AML-193 (cell line): ENCODE measurements around the gene DPF3.
A peak's percentile ranks its signal among the peaks of the same experiment; 100 is the strongest.

Experiments
- DNase-seq, 2 experiments: peaks; one replicate each; lab custom pipeline; 2025; lab: John Stamatoyannopoulos, UW

Gene DPF3

GRCh38 chr14:72904840-72905561 lies 11.1 kb upstream of the DPF3 start:
- DNase-seq, result peak; percentile 75 to 77

- no peak for DNase-seq
These were observed 10.3 kb upstream of the DPF3 start for GRCh38 chr14:72904218-72904617.

- DNase-seq, result no peak
These were observed 9.8 kb upstream of the DPF3 start for GRCh38 chr14:72903716-72904115.

GRCh38 chr14:72902801-72903530 lies 9.1 kb upstream of the DPF3 start:
- no peak for DNase-seq

- DNase-seq, result no peak
These were observed 7.5 kb upstream of the DPF3 start for GRCh38 chr14:72901361-72901760.

GRCh38 chr14:72898448-72898847 lies 4.5 kb upstream of the DPF3 start:
- no peak for DNase-seq

GRCh38 chr14:72894623-72895378 lies 900 bp upstream of the DPF3 start:
- peak in 1 of 2 experiments; percentile 28 for DNase-seq

GRCh38 chr14:72894323-72894622 lies 372 bp upstream of the DPF3 start:
- no peak for DNase-seq

GRCh38 chr14:72892879-72893635 lies 844 bp downstream of the DPF3 start:
- DNase-seq, result no peak

GRCh38 chr14:72892103-72892878 lies 1.6 kb downstream of the DPF3 start:
- no peak for DNase-seq

GRCh38 chr14:72891666-72892102 lies 2.2 kb downstream of the DPF3 start:
- no peak for DNase-seq

GRCh38 chr14:72889366-72889765 lies 4.5 kb downstream of the DPF3 start:
- DNase-seq, result no peak

GRCh38 chr14:72888636-72889201 lies 5.2 kb downstream of the DPF3 start:
- DNase-seq, result peak in 1 of 2 experiments; percentile 2

GRCh38 chr14:72888192-72888591 lies 5.7 kb downstream of the DPF3 start:
- DNase-seq, result no peak

- no peak for DNase-seq
These were observed 6.4 kb downstream of the DPF3 start for GRCh38 chr14:72887514-72887913.

- no peak for DNase-seq
These were observed 9.5 kb downstream of the DPF3 start for GRCh38 chr14:72884386-72884785.

GRCh38 chr14:72883961-72884360 lies 9.9 kb downstream of the DPF3 start:
- peak; percentile 70 to 75 for DNase-seq

GRCh38 chr14:72883109-72883508 lies 10.8 kb downstream of the DPF3 start:
- DNase-seq, result no peak

GRCh38 chr14:72882463-72882862 lies 11.4 kb downstream of the DPF3 start:
- DNase-seq, result no peak

GRCh38 chr14:72882047-72882446 lies 11.9 kb downstream of the DPF3 start:
- no peak for DNase-seq

GRCh38 chr14:72881543-72881942 lies 12.4 kb downstream of the DPF3 start:
- DNase-seq, result no peak
